GM19238 (cell line): Measurements from ENCODE around the gene MKKS.

Experiments used
- DNase-seq: peaks from one replicate; pipeline ENCODE4 v3.0.0; 2011; ENCODE audit warnings: low spot score; ENCODE audit not compliant: insufficient read length

Gene MKKS

DNA sequence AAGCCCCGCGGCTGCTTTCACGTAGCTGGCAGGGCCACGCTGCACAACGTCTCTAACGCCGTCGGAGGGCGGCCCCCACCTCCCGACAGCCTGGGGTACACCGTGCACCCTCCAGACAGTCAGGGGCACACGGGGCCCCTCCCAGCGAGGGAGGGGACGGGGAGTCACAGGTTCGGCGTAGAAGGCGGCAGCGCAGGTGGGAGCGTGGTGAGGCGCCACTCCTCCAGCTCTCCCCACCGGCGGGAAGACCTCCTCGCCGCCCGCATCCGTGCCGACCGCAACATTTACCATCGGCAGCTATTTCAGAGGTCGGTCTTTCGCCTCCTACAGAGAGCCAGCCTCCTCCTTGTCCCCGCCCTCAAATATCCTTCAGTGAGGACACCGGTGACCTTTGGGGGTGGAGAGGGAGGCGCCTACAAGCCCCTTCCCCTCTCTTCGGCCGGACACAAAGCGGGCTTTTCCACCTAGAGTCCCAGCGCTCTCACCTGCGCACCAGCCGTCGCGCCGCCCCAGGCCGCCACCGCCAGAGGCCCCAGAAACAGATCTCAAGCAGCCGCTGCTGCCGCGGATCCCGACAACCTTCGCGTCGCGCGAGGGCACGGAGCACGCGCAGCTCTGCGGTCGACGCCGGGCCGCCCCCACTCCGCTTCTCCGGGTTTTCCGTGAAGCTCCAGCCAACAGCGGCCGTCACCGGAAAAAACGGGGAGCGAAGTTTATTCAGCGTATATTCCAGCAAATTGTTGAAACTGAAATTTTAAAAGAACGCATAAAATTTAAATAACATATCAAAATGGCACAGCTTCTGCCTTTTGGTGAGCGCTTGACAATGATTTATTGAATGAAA lies at the start of gene MKKS:
Gene MKKS, minus strand, starts transcription at position 600 of the 844 bp plus-strand sequence. CDS start 20,708 bp downstream, outside the sequence.
- peak; percentile 56 for DNase-seq

DNA sequence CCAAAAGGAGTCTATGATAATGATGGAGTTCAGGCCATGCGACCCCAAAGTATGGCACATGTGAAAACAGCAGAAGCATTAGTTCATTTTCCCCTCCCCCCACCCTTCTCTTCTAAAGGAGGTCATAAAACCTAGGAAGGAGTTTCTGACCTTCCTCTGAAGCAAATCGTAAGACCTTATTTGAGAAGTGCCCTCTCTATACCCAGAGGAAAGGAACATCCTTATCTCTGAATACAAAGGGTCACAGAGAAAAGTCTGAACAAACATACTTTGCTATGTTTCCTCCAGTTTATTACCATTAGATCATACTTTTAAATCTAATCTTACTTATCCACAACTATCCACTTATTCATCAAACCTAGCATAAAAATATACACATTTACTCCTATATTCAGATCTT lies 49.7 kb upstream of the MKKS start:
- DNase-seq: no peak

DNA sequence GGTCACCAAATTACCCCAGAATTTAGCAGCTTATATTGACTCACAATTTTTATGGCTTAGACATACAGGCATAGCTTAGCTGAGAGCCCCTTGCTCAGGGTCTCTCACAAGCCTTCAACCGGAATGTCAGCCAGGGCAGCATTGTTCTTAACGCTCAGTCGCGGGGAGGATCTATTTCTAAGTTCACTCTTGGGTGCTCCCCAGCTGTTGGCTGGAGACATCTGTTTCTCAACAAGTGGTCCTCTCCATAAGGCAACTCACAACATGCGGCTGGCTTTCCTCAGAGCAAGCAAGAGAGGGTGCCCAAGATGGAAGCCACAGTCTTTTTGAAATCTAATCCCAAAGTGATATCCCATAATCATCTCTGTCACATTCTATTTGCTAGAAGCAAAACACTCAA lies 47.7 kb upstream of the MKKS start:
- no peak for DNase-seq

DNA sequence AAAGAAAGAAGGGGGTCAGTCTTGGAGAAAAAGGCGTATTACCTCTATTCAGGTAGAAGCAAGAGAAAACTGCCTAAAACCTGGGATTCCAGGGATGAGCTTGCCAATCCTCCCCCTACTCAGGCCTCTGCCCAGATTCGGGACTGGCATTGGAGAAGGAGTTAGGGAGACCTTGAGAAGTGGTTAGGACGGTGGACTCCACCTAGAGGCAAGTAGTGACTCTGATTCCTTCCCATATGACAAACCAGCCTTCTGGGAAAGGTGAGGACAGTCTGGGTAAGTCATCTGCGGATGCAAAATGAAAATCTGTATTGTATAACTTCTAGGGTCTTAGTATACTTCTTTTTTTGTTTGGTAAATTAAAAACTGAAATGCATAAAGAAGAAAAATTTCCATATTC lies 44.9 kb upstream of the MKKS start:
- no peak for DNase-seq

DNA sequence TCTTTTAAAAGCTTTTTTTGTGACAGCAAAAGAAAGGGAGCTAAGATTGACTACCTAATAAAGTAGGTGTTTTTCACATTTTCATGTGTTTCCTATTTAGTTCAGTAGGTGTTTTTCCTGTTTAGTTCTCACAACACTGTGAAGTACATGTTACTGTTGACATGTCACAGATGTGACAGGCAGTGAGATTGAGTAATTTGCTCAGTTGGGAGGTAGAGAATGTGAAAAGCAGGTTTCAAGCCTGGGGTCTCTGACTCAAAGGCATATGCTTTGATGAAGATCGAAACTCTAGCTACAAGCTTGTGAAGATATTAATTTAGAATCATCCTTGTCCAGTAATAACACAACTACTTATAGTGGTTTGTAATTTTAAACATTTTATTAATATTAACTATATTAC lies 44.2 kb upstream of the MKKS start:
- DNase-seq: no peak

DNA sequence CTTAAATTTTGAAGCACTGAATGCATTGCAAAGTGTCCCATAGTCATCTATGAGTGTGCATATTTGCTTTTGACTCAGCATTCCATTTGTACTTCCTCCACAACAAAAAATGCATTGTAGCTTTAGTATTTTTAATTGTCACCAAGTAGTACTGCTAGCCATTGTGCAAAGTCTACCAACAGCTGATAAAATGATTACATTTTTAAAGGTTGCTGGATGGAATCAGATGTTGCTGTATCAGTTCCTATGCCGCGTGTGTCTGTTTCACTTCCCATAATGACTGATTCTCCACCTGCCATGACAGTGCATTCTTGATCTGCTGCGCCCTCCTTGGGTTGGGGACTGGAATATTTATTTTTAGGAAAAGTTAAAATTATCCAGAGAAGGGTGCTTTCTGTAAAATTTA lies 42.3 kb upstream of the MKKS start:
- no peak for DNase-seq

DNA sequence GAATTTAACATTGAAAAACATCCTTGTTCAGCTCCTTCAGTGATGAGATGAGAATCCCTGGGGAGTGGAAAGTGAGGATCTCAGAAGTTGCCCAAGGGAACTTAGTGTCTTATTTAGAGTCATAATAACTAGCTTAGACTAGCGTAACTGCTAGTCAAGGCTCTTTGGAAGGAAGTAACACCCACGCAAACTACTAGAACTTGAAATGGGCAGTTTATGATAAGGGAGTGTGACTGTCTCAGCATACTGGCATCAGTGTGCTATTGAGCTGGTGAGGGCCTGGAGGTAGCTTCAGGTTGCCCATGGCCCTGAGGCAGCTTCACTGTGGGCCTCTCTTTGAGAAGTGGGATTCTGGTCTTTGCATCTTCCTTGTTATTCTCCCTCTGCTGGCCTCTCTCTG lies 41.2 kb upstream of the MKKS start:
- no peak for DNase-seq

DNA sequence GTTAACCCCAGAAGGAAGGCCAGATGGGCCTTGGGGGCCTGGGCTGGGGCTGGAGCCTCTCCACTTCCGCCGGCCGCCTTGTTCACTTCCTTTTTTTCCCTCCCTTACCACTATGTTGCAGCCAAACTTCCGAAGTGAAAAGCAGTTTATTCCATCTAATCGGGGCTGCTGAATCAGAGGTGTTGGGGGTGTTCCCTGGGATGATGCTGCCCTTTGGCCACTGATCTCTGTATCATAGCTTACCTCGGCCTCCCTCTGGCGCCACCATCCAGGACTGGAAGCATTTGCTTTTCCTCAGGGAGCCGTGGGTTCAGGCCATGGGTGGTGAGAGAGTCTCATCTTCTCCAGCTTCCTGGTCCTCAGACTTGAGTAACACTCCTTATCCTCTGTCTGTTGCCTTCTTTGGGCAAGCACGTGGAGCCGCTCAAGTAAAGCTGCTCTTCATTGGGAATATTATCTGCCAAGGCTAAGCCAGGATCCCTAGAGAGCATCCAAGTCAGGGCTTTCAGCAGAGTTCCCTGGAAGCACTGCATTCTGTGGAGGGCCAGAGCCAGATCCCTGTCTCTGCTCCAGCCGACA lies 40.7 kb upstream of the MKKS start:
- DNase-seq: no peak

DNA sequence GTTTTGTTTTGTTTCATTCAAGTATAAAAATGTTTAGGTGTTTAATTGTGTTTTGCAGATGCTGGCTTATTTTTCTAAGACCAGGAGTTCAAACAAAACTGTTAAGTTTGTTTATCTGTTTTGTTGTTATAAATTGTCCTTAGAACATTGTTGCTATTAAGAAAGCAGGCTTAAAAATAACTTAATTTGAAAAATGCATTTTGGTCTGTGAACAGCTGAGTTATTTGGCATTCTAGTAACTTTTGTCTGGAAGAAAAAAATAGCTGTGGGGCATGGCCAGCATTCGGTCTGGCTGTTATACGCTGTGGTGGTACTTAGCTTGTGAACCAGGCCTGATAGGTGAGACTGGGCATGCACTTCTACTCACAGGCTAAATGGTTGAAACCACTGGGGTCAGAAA lies 38.8 kb upstream of the MKKS start:
- no peak for DNase-seq

DNA sequence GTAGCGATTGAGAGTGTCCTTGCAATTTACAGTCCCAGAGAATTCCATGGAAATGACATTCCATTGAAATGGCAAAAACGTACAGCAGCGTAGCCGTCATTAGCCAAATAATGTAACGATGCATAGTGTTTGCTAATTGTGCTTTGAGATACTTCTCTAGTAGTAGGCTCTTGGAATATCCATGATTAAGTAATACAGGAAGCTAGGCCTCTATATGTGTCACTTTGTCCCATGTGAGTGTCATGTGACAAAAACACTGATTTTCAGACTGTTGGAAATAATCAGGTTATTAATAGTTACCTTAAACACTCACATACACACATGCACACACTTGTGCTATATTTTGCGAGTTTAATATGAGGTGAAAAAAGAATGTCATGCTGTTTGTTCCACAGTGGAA lies 36.3 kb upstream of the MKKS start:
- no peak for DNase-seq

DNA sequence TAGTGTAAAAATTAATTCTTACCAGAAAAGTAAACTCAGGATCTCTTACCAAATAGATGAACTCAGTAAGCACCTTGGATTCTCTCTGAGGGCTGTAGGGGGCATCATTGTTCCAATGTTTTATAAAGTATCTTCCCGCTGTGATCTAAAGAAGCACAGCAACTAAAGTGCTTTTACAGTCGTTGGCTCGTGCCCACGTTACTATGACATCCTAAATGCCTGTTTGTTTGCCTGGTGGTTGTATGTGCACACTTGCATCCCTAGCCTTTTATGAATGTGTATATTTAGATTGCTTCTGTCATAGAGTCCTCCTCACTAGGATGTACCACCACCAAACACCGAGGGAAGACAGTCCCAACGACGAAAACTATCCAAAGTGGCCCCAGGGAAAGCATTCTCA lies 35.6 kb upstream of the MKKS start:
- DNase-seq: no peak

DNA sequence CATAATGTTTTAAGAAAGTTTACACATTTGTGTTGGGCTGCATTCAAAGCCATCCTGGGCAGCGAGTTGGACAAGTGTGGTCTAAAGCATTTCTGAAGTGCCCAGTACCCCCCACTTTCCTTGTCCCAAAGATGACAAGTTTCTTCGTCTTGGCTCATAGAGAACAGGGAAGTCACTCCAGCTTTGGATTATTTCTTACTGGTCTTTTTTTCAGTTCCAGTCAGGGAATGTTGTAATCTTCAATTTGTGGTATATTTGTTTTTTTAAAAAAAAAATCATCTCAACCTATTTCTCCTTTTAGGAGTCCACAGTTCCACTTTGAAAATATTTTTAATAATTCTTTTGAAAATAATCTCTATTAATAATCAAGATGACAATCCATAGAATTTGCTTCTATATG lies 35.0 kb upstream of the MKKS start:
- no peak for DNase-seq

DNA sequence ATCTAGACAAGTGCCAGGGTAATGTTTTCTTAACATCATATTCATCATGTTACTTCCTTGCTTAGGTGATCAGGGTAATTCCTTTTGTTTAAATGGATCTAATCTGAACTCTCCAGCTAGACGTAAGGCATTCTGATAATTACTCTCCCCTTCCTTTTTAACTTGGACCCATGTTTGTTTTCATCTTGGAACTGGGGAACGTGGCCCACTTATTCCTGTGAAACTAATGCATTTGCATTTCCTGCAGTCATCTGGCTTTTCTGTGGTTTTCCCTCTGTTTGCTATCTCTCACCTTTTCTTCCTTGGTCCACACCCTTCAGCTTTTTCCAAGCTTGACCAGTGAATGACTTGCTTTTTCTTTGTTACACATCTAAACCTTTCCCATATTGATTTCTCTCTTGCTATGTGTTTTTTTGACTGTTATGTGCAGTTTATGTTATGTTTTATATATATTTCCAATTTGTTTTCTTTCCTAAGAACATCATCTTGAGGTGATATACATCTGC lies 34.4 kb upstream of the MKKS start:
- DNase-seq: no peak

DNA sequence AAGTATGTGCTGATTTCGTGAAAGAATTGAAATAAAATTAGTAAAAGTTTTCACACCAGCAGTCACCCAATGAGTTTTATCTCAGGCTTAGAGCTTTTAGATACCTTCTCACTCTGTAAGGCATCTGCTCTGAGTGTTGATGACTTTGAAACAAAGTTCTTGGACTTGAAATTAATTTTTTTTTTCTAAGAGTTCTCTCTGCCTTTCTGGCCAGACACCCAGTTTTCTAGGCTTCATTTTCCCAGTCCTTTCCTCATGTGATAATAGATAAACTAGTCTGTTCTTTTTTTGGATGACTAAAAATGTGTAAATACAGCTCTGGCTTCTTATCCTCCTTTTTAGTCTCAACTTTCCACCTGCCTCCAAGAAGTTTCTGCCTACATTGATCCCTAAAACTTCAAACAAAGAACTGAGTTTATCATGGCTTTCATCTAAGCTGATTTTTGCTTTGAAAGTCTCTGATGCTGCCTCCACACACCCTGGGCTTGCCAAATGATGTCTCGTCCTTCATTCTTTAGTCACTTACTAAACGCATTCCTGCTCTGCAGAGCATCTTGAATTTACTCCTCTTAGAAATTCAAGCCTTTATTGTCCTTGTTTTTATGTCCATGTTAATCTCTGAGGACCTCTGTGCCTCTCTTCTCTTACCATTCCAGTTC lies 33.8 kb upstream of the MKKS start:
- DNase-seq: no peak

DNA sequence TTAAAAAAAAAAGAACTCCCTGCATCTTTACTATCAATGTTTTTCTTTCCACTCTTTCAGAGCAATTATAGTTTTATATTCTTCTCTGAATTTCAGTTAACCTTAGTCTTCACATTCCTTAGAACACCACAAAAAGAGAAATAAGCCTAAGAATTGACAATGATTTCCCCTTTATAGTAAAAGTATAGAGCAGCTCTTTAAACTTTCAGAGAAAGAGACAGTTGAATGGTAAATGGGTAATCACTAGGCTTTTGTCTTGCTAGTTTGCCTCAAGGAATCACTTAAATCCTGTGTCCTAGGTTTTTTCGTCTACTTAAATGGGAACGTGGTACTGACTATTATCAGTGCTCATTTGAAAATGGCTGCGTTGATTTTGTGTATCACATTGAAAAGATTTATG lies 32.8 kb upstream of the MKKS start:
- DNase-seq: no peak

DNA sequence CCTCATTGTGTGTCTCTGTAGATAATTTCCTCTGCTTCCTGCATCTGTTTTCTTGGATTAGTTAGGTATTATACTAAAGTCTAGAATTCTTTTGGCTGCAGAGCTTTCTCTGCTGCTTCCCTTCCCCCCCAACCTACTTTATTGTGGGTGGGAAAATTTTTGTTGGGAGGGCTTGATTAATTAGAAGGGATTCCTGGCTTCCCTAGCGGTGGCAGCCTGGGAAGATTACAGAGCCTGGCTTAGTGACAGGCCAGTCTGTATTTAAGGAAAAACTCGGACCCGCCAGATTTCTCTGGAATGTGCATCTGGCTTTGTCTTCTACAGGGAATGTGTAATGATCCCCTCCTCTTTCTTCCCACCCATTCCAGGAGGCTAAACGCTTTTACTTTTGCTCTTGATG lies 32.3 kb upstream of the MKKS start:
- DNase-seq: no peak

DNA sequence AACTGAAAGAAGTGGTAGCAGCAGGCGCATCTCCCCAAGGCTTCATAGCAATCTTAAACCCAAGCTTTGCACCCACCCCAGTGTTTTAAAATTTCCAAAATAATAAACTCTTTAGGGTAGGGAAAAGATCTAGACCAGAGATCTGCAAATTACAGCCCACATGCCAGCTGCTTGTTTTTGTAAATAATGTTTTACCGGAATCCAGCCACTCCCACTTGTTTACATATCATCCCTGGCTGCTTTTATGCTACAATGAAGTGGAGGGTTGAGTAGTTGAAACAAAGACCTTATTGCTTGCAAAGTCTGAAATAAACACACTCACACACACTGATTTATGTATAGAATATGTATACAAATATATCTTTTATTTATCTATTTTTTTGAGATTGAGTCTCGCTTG lies 31.1 kb upstream of the MKKS start:
- no peak for DNase-seq

DNA sequence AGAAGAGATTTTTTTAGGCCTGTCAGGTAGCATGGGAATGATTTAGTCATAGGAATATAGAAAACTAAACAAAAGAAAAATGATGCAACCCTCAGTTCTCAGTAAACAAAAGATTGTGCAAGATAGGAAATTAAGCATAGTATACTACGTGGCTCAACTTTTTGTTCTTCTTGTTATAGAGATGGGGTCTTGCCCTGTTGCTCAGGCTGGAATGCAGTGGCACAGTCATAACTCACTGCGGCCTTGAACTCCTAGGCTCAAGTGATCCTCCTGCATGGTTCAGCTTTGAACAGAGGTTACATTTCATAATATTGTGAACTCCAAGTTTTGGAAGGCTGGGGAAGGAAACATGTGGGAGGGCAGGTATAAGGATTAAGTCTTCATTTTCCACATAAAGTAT lies 29.6 kb upstream of the MKKS start:
- DNase-seq: no peak

DNA sequence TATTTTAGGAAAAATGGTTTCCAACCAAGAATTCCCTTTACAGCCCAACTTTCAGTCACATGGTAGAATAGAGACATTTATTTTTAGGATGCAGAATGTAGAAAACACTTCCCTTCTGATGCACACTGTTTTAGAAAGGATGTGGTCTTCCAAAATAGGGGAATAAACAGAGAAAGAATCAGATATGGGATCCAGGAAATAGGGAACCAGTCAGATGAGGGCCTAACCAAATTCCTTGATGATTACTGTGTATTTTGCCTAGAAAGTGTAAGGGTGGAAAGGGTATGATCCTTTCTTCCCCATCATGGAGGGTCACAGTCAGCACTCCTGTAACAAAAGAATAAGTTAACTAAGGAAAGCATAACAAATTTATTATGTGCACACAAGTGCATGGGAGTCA lies 28.5 kb upstream of the MKKS start:
- no peak for DNase-seq

DNA sequence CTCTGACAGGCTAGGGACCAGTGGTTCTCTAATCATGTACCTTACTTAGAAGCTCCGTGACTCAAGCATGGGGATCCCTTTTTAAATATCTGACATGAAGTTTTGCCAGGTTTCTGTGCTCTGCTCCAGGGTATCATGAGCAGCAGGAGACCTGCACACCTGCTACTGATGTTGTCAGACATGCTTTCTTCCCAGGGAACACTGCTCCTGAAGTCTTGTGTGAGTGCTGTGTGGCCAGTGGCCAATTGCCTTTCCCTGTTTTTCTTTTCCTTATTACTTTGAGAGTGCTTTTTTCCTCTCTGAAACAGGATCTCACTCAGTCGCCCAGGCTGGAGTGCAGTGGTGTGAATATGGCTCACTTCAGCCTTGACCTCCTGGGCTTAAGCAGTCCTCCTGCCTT lies 27.5 kb upstream of the MKKS start:
- no peak for DNase-seq

DNA sequence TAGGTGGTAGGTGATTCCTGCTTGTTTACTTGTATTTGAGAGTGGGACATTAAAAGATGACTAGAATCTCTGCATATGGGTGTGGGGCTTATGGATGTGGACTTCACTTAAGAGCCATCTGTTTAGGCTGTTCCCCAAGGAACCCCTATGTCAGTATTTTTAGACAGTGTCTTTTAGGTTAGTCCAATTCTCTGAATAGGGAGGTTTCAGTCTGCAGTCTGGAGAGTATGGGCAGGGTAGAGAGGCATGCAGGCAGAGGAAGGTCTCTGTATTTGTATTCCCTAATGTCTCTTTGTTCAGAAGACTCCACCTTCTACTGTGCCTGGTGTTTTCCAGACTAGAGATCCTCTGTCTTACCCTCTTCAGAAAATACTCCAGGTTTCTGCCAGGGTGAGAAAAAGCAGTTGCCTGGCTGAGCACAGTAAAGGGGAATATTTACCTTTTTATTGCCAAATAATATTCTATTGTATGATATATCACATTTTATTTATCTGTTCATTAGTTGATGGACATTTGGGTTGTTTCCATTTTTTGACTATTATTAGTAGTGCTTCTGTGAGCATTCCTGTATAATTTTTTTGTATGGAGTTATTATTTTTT lies 20.2 kb upstream of the MKKS start:
- DNase-seq: no peak

DNA sequence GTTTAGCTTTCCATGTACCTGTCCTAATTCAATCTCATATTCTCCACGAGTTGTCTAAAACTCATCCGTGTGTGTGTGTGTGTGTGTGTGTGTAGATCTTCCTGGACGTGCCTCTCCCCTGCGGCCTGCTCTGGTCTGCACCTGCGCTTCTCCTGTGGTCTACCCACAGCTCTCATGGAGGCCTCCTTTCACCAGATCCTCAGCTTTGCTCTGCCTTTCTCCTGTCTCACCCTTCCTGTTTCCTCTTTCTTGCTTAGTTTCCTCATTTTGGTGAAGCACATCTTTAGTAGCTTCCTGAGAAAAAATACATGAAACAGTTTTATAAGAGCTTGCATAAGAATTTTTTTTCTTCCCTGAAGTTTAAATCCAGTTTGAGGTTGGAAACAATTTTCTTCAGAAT lies 19.2 kb upstream of the MKKS start:
- DNase-seq: no peak
